Colonic mucosa (tissue), 4 donors: Measurements from ENCODE around the gene PREX1. TPM values are rescaled to one million over a fixed set of nuclear protein-coding genes. Genes with fewer than 3 reads are reported as not detected.

Experiments used
- DNase-seq: peaks from one replicate; pipeline ENCODE4 v3.0.0-alpha.2; 2020
- H3K27ac ChIP-seq: fragments of 200-600 bp; one replicate; pipeline ENCODE4 v1.8.0; 2021
- H3K27me3 ChIP-seq: fragments of 200-600 bp; one replicate; pipeline ENCODE4 v1.8.0; 2021
- H3K36me3 ChIP-seq: fragments of 200-600 bp; one replicate; pipeline ENCODE4 v1.8.0; 2021
- H3K4me1 ChIP-seq: fragments of 200-600 bp; one replicate; pipeline ENCODE4 v1.8.0; 2021; ENCODE audit warnings: mild to moderate bottlenecking
- H3K4me3 ChIP-seq: fragments of 200-600 bp; one replicate; pipeline ENCODE4 v1.8.0; 2021
- H3K9ac ChIP-seq, 2 donors: one replicate each; pipeline ENCODE4 v1.7.0; 2013; ENCODE audit warnings: control low read depth in 2 of 2, low read depth in 2 of 2, low read length in 2 of 2
- H3K9me3 ChIP-seq: fragments of 200-600 bp; one replicate; pipeline ENCODE4 v1.8.0; 2021
- intact Hi-C: fragments of 100-400 bp; cut with DNase I; formaldehyde crosslinking; loops from one replicate; pipeline ENCODE4 v1.14.1; 2022
- total RNA-seq, 2 donors: library from RNA; stranded (reverse); fragmentation: NEBNext Ultra II Directional in 1 of 2; extraction: Animal tissue kit (Norgen Biotek cat#: 25700) in 1 of 2; gene quantifications; one replicate each; pipeline ENCODE4 v1.2.1, GENCODE V29; 2021
- TF ChIP-seq, protein P1 (sequence below): fragments of 200-600 bp; IDR thresholded peaks from one replicate; pipeline ENCODE4 v1.8.0; 2022; ENCODE audit warnings: antibody characterized with exemption, mild to moderate bottlenecking
- donor health status: healthy.
- donor health status: DM: no; HTN: no; CAD: no.
- donor health status: DM: no; HTN: no; CAD: no.

Gene PREX1
- total RNA-seq, 2 donors from 2014 or later = 7.2 to 24.6 TPM

DNA sequence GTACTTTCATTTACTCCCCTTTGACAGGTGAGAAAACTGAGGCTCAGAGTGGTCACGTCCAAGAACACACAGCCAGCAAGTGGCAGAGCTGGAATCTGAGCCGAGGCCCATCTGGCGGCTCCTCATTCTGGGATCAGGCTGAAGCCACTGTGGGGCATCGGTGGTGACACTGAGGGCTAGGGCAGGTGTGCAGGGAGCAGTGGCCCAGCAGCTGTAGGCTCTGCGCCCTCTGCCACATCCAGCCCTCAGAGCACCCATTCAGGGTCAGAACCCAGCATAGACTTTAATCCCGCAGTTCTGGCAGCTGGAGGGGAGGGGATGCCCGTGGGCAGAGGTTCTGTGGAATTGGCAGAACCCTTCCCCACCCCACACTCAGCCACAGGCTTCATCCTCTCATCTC, 210.3 kb downstream of the PREX1 start:
- Histone ChIP-seq H3K27me3 (no peaks in the 10 kb centered on the region), H3K27ac (no peak overlapping the region), H3K4me3 (no peak overlapping the region), H3K9ac (no peak overlapping the region), H3K4me1 (peaks cover 4% of the 10 kb centered on the region), H3K9me3 (no peaks in the 10 kb centered on the region), H3K36me3 (no peaks in the 10 kb centered on the region)
- intact Hi-C loops = no loop called here
- no peak for DNase-seq
- TF ChIP-seq, protein P1, sequence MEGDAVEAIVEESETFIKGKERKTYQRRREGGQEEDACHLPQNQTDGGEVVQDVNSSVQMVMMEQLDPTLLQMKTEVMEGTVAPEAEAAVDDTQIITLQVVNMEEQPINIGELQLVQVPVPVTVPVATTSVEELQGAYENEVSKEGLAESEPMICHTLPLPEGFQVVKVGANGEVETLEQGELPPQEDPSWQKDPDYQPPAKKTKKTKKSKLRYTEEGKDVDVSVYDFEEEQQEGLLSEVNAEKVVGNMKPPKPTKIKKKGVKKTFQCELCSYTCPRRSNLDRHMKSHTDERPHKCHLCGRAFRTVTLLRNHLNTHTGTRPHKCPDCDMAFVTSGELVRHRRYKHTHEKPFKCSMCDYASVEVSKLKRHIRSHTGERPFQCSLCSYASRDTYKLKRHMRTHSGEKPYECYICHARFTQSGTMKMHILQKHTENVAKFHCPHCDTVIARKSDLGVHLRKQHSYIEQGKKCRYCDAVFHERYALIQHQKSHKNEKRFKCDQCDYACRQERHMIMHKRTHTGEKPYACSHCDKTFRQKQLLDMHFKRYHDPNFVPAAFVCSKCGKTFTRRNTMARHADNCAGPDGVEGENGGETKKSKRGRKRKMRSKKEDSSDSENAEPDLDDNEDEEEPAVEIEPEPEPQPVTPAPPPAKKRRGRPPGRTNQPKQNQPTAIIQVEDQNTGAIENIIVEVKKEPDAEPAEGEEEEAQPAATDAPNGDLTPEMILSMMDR = no peak

DNA sequence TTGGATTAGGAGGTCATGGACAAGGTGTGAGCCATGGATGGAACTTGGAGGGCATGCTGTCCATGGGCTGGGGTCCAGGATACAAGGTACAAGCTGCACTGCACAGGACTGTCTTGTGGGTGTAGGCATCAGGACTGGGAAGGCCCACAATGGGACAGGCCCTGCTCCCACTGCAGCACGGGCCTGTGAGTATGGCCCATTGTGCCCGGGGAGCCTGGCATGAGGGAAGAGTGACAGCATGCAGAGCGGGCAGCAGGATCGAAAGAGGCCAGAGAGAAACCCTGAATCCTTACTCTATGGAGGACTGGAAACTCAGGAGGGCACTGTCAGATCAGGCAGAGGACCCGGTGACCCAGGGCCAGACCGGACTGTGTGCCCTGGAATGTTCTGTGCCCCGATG, 211.3 kb downstream of the PREX1 start:
- no peak for DNase-seq
- H3K36me3 ChIP-seq = no peaks in the 10 kb centered on the region
- TF ChIP-seq, protein P1 = no peak
- H3K27ac ChIP-seq = no peak overlapping the region
- peaks cover 4% of the 10 kb centered on the region for H3K4me1 ChIP-seq
- intact Hi-C loops = no loop called here
- H3K9me3 ChIP-seq = no peaks in the 10 kb centered on the region
- H3K27me3 ChIP-seq = no peaks in the 10 kb centered on the region
- no peak overlapping the region for H3K9ac ChIP-seq
- H3K4me3 ChIP-seq = no peak overlapping the region

DNA sequence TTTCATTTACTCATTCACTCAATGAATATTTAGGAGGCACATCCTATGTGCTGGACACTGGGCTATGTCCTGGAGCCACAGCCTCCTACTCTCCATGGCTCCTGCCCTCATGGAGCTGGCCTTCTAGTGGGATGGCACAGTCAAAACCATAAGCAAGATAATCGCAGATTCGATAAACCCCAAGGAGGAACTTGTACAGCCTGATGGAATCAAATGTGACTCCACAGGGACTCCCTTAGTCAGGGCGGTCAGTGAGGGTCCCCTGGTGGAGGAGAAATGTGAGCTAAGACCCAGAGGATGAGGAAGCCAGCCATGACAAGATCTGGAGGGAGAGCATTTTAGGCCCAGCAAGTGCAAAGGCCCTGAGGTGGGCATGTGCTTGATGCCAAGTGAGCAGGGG, 211.9 kb downstream of the PREX1 start:
- H3K36me3 ChIP-seq = no peaks in the 10 kb centered on the region
- H3K9ac ChIP-seq = no peak overlapping the region
- no peaks in the 10 kb centered on the region for H3K27me3 ChIP-seq
- H3K4me3 ChIP-seq = no peak overlapping the region
- H3K4me1 ChIP-seq = peaks cover 4% of the 10 kb centered on the region
- intact Hi-C loops = no loop called here
- TF ChIP-seq, protein P1 = no peak
- H3K27ac ChIP-seq = no peak overlapping the region
- no peak for DNase-seq
- H3K9me3 ChIP-seq = no peaks in the 10 kb centered on the region

DNA sequence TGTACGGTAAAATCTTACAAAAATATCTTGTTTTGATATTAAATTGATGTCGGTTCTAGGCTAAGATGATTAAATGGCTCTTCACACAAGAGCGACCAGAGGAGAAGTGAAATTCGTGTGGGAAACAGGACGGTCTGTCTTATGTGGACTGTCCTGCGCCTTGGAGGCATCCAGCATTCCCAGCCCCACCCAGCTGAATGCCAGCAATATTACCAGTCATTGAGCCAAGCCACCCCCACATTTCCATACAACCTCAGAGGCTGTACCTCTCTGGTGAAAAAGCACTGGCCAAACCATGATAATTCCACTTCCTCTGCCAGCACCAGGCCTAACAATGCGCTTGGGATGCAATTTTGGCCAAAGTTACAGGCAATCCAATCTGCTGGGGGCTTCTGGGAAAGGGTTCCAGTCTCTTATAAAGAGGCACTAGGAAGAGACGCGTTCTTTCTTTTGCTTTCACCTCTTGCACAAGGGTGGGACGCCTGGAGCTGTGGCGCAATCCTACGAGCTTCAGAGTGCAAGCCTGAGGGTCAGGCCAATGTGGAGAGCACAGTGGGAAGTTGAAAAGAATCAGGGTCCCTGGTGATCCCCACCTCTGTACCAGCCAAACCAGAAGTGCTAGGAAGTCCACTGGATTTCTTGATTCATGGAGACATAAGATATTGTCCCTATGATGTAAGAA, 213.1 kb downstream of the PREX1 start:
- H3K27me3 ChIP-seq = no peaks in the 10 kb centered on the region
- TF ChIP-seq, protein P1 = no peak
- intact Hi-C loops = no loop called here

DNA sequence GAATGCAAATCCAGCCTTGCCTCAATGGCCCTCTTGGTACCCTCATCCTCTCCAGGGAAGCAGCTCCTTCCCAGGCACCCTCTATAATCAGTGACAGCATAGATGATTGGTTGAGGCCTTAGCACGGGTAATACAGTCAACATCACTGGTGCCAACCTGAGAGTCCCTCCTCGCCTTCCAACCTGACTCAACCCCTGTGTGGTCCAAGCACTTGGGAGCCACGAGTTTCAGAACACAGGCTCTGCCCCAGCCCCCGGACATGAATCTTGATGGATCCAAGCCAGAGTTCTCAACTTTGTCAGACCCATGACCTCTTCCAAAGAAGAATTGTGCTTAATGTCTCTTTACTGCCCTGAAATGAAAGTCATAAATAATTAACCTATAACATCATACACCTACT, 213.9 kb downstream of the PREX1 start:
- no peaks in the 10 kb centered on the region for H3K36me3 ChIP-seq
- DNase-seq = no peak
- no peak overlapping the region for H3K9ac ChIP-seq
- TF ChIP-seq, protein P1 = no peak
- H3K4me3 ChIP-seq = no peak overlapping the region
- H3K4me1 ChIP-seq = no peaks in the 10 kb centered on the region
- H3K27me3 ChIP-seq = no peaks in the 10 kb centered on the region
- intact Hi-C loops = no loop called here
- no peak overlapping the region for H3K27ac ChIP-seq
- H3K9me3 ChIP-seq = no peaks in the 10 kb centered on the region

More for the DNA sequence above, 213.1 kb downstream of the PREX1 start:
- H3K27ac ChIP-seq = no peak overlapping the region
- no peaks in the 10 kb centered on the region for H3K4me1 ChIP-seq
- no peak overlapping the region for H3K4me3 ChIP-seq
- no peaks in the 10 kb centered on the region for H3K36me3 ChIP-seq
- no peaks in the 10 kb centered on the region for H3K9me3 ChIP-seq
- H3K9ac ChIP-seq = no peak overlapping the region
- no peak for DNase-seq
